T47D (cell line): ENCODE measurements around the gene SLC4A5.

ENCODE experiments used
- DNase-seq, 2 experiments: peaks; one replicate each; pipeline versions ENCODE4 v3.0.0 to v3.0.0-alpha.2; 2011 to 2012; ENCODE audit warnings: low read depth in 1 of 2, low spot score in 1 of 2
- JUND ChIP-seq: IDR thresholded peaks from 2 replicates; pipeline ENCODE4 v1.6.1; 2012; ENCODE audit warnings: low read depth
- in situ Hi-C: cut with HindIII; loops from 2 replicates; pipeline ENCODE4 v1.10.0; 2016; ENCODE audit warnings: low sequenced_read_pairs, low pct_unique_long_range_greater_than_20kb

SLC4A5 gene

GRCh38 chr2:74325815-74326214 lies 17.4 kb downstream of the SLC4A5 start:
- TF ChIP-seq JUND, result no peak
- no peak for DNase-seq
- in situ Hi-C loops, result no loop called here

GRCh38 chr2:74321737-74322136 lies 21.5 kb downstream of the SLC4A5 start:
- in situ Hi-C loops, result no loop called here
- TF ChIP-seq JUND, result no peak
- no peak for DNase-seq

GRCh38 chr2:74317701-74318100 lies 25.5 kb downstream of the SLC4A5 start:
- no peak for DNase-seq
- no peak for TF ChIP-seq JUND
- in situ Hi-C loops, result no loop called here

GRCh38 chr2:74316627-74317295 lies 26.5 kb downstream of the SLC4A5 start:
- in situ Hi-C loops, result no loop called here
- peak in 1 of 2 experiments; percentile 2 for DNase-seq
- TF ChIP-seq JUND, result no peak

GRCh38 chr2:74314107-74314506 lies 29.1 kb downstream of the SLC4A5 start:
- DNase-seq, result no peak
- no peak for TF ChIP-seq JUND
- in situ Hi-C loops, result no loop called here

GRCh38 chr2:74313497-74313896 lies 29.7 kb downstream of the SLC4A5 start:
- no peak for DNase-seq
- in situ Hi-C loops, result no loop called here
- TF ChIP-seq JUND, result no peak

- no peak for DNase-seq
- in situ Hi-C loops, result no loop called here
Observed at GRCh38 chr2:74312913-74313312, 30.3 kb downstream of the SLC4A5 start.

GRCh38 chr2:74307720-74308119 lies 35.5 kb downstream of the SLC4A5 start:
- in situ Hi-C loops, result no loop called here
- DNase-seq, result no peak
- no peak for TF ChIP-seq JUND

More at GRCh38 chr2:74312913-74313312, 30.3 kb downstream of the SLC4A5 start:
- TF ChIP-seq JUND, result no peak

- no peak for DNase-seq
- no peak for TF ChIP-seq JUND
- in situ Hi-C loops, result no loop called here
Observed at GRCh38 chr2:74304332-74305148, 38.7 kb downstream of the SLC4A5 start.

- TF ChIP-seq JUND, result no peak
- in situ Hi-C loops, result no loop called here
- no peak for DNase-seq
Observed at GRCh38 chr2:74302865-74303264, 40.4 kb downstream of the SLC4A5 start.

- no peak for DNase-seq
- in situ Hi-C loops, result no loop called here
- TF ChIP-seq JUND, result no peak
Observed at GRCh38 chr2:74301262-74301661, 42.0 kb downstream of the SLC4A5 start.

GRCh38 chr2:74300506-74300905 lies 42.7 kb downstream of the SLC4A5 start:
- in situ Hi-C loops, result no loop called here
- no peak for TF ChIP-seq JUND
- DNase-seq, result no peak

GRCh38 chr2:74297950-74298349 lies 45.3 kb downstream of the SLC4A5 start:
- TF ChIP-seq JUND, result no peak
- in situ Hi-C loops, result no loop called here
- no peak for DNase-seq
